RWPE2 (cell line): Measurements from ENCODE around the gene PAWR.
"Not testable (repeated sequence)": the region's sequence is repeated elsewhere in the genome, so short reads cannot be mapped to it uniquely, and the experiment has no call there.

ENCODE experiments used
- ATAC-seq: fragments of 200-7000 bp; cut with Tn5 transposase; 3 replicates; pipeline ENCODE4 v1.9.1; 2021; ENCODE audit warnings: low read depth
- DNase-seq: peaks from one replicate; pipeline ENCODE4 v3.0.0-alpha.2; 2020; ENCODE audit warnings: low spot score
- H3K27ac ChIP-seq: fragments of 450-650 bp; 2 replicates; pipeline ENCODE4 v1.5.1; 2017; ENCODE audit warnings: mild to moderate bottlenecking; ENCODE audit not compliant: poor library complexity, severe bottlenecking
- H3K27me3 ChIP-seq: fragments of 250-450 bp; sonication (Bioruptor Pico); 2 replicates; pipeline ENCODE4 v1.5.1; 2021; ENCODE audit warnings: mild to moderate bottlenecking, moderate library complexity; ENCODE audit not compliant: insufficient read depth, poor library complexity, severe bottlenecking
- H3K36me3 ChIP-seq: fragments of 250-450 bp; sonication (Bioruptor Pico); 2 replicates; pipeline ENCODE4 v1.5.1; 2020; ENCODE audit warnings: low read depth, mild to moderate bottlenecking, moderate library complexity
- H3K4me1 ChIP-seq: fragments of 250-450 bp; sonication (Bioruptor Pico); 2 replicates; pipeline ENCODE4 v1.5.1; 2021; ENCODE audit warnings: mild to moderate bottlenecking, moderate library complexity; ENCODE audit not compliant: insufficient read depth, poor library complexity, severe bottlenecking
- H3K4me3 ChIP-seq: fragments of 250-450 bp; sonication (Bioruptor Pico); 2 replicates; pipeline ENCODE4 v1.5.1; 2021; ENCODE audit warnings: mild to moderate bottlenecking, moderate library complexity; ENCODE audit not compliant: severe bottlenecking
- H3K9me3 ChIP-seq: fragments of 250-450 bp; sonication (Bioruptor Pico); 2 replicates; pipeline ENCODE4 v1.5.1; 2021; ENCODE audit warnings: mild to moderate bottlenecking, moderate library complexity; ENCODE audit not compliant: severe bottlenecking
- CTCF ChIP-seq: fragments of 450-650 bp; IDR thresholded peaks from one replicate; pipeline ENCODE4 v1.5.1; 2017; ENCODE audit warnings: mild to moderate bottlenecking, moderate library complexity; ENCODE audit not compliant: poor library complexity, severe bottlenecking

Gene PAWR

GRCh38 chr12:79657136-79657535 is 33.6 kb downstream of the PAWR start:
- ATAC-seq = no peak
- no peaks in the 10 kb centered on the region for H3K9me3 ChIP-seq

GRCh38 chr12:79655036-79655435 is 35.7 kb downstream of the PAWR start:
- H3K27ac ChIP-seq = no peak overlapping the region
- peaks cover 17% of the 10 kb centered on the region for H3K36me3 ChIP-seq
- no peak for TF ChIP-seq CTCF
- H3K4me1 ChIP-seq = no peaks in the 10 kb centered on the region
- DNase-seq (no peak), ATAC-seq (no peak)
- H3K9me3 ChIP-seq = no peaks in the 10 kb centered on the region
- H3K4me3 ChIP-seq = no peak overlapping the region
- no peaks in the 10 kb centered on the region for H3K27me3 ChIP-seq

More at GRCh38 chr12:79657136-79657535, 33.6 kb downstream of the PAWR start:
- no peak for DNase-seq
- H3K36me3 ChIP-seq = peaks cover 19% of the 10 kb centered on the region
- no peak for TF ChIP-seq CTCF
- peaks cover 7% of the 10 kb centered on the region for H3K4me1 ChIP-seq
- H3K4me3 ChIP-seq = no peak overlapping the region
- H3K27me3 ChIP-seq = no peaks in the 10 kb centered on the region
- H3K27ac ChIP-seq = no peak overlapping the region

GRCh38 chr12:79652521-79652920 is 38.2 kb downstream of the PAWR start:
- no peaks in the 10 kb centered on the region for H3K9me3 ChIP-seq
- no peaks in the 10 kb centered on the region for H3K4me1 ChIP-seq
- no peaks in the 10 kb centered on the region for H3K27me3 ChIP-seq
- H3K27ac ChIP-seq = no peak overlapping the region
- DNase-seq (no peak), ATAC-seq (no peak)
- TF ChIP-seq CTCF = no peak
- H3K4me3 ChIP-seq = no peak overlapping the region
- peaks cover 27% of the 10 kb centered on the region for H3K36me3 ChIP-seq

- H3K27ac ChIP-seq = no peak overlapping the region
- ATAC-seq = no peak
- H3K9me3 ChIP-seq = no peaks in the 10 kb centered on the region
- no peaks in the 10 kb centered on the region for H3K27me3 ChIP-seq
- TF ChIP-seq CTCF = no peak
- H3K4me3 ChIP-seq = no peak overlapping the region
- no peak for DNase-seq
- H3K36me3 ChIP-seq = peaks cover 25% of the 10 kb centered on the region
- no peaks in the 10 kb centered on the region for H3K4me1 ChIP-seq
These were observed 40.3 kb downstream of the PAWR start for GRCh38 chr12:79650440-79650839.

GRCh38 chr12:79648881-79649280 is 41.9 kb downstream of the PAWR start:
- Histone ChIP-seq H3K4me3 (no peak overlapping the region), H3K36me3 (peaks cover 25% of the 10 kb centered on the region), H3K9me3 (no peaks in the 10 kb centered on the region), H3K4me1 (no peaks in the 10 kb centered on the region), H3K27me3 (no peaks in the 10 kb centered on the region), H3K27ac (no peak overlapping the region)
- no peak for TF ChIP-seq CTCF
- DNase-seq = no peak
- no peak for ATAC-seq

GRCh38 chr12:79646843-79647242 is 43.9 kb downstream of the PAWR start:
- peaks cover 30% of the 10 kb centered on the region for H3K36me3 ChIP-seq
- not testable (repeated sequence) for H3K4me3 ChIP-seq, H3K27me3 ChIP-seq, H3K4me1 ChIP-seq, H3K9me3 ChIP-seq, ATAC-seq, H3K27ac ChIP-seq, DNase-seq
